Sigmoid colon (tissue), 7 donors: ENCODE results near the gene RSPH9. TPM values are rescaled to one million over a fixed set of nuclear protein-coding genes. Genes with fewer than 3 reads are reported as not detected.

Experiments
- DNase-seq: peaks from one replicate; pipeline ENCODE4 v3.0.0-alpha.2; 2019
- H3K27ac ChIP-seq, 4 donors: fragments of 200-600 bp; sonication (generic); one replicate each; pipeline ENCODE4 v1.5.1; 2016 to 2019; ENCODE audit warnings: mild to moderate bottlenecking in 1 of 4
- H3K27me3 ChIP-seq, 3 donors: fragments of 200-600 bp; sonication (generic); one replicate each; pipeline ENCODE4 v1.5.1; 2019; ENCODE audit warnings: mild to moderate bottlenecking in 1 of 3
- H3K36me3 ChIP-seq, 4 donors: fragments of 200-600 bp; sonication (generic); one replicate each; pipeline ENCODE4 v1.5.1; 2016 to 2019
- H3K4me1 ChIP-seq, 4 donors: fragments of 200-600 bp; sonication (generic); one replicate each; pipeline ENCODE4 v1.5.1; 2017 to 2019
- H3K4me3 ChIP-seq, 4 donors: fragments of 200-600 bp; sonication (generic); one replicate each; pipeline ENCODE4 v1.5.1; 2017 to 2019; ENCODE audit warnings: mild to moderate bottlenecking in 2 of 4, moderate library complexity in 1 of 4
- H3K9me3 ChIP-seq, 4 donors: fragments of 200-600 bp in 3 of 4; sonication (generic) in 3 of 4; one replicate each; pipeline versions ENCODE4 v1.5.1 to v1.6.1; 2013 to 2019
- EP300 ChIP-seq, 4 donors: sonication (generic); formaldehyde crosslinking; IDR thresholded peaks; one replicate each; pipeline ENCODE4 v1.6.1; 2017; ENCODE audit warnings: antibody characterized with exemption in 4 of 4
- POLR2A ChIP-seq, 2 donors: fragments of 450-650 bp; IDR thresholded peaks; one replicate each; pipeline ENCODE4 v1.6.1; 2016; ENCODE audit warnings: antibody characterized with exemption in 2 of 2, mild to moderate bottlenecking in 2 of 2, moderate library complexity in 2 of 2
- POLR2AphosphoS5 ChIP-seq, 4 donors: sonication (generic); formaldehyde crosslinking; IDR thresholded peaks; one replicate each; pipeline ENCODE4 v1.6.1; 2017; ENCODE audit warnings: antibody characterized with exemption in 4 of 4
- WGBS, 2 donors: extraction: QIAGEN DNeasy Blood & Tissue Kit; methylation state at CpG; one replicate each; pipeline ENCODE4 v1.1.7; 2013; 5-methylcytosine and 5-hydroxymethylcytosine counted together
- intact Hi-C: fragments of 100-400 bp; cut with DNase I; formaldehyde crosslinking; loops from one replicate; pipeline ENCODE4 v1.15.1; 2023
- polyA plus RNA-seq, 3 donors: library from polyadenylated mRNA; stranded (reverse); fragments of 200-250 nt; gene quantifications; one replicate each; pipeline ENCODE4 v1.2.3, GENCODE V29; 2013
- total RNA-seq, 4 donors: library from RNA; depleted of rRNA; stranded (reverse); fragments of >200 nt; gene quantifications; one replicate each; pipeline ENCODE4 v1.1.0, GENCODE V29; 2016
- TF ChIP-seq, protein P1 (sequence below), 4 experiments: fragments of 450-650 bp in 3 of 4; fragments of 200-600 bp in 1 of 4; IDR thresholded peaks; one replicate each; pipeline ENCODE4 v1.5.1; 2016 to 2019; ENCODE audit warnings: antibody characterized with exemption in 4 of 4, mild to moderate bottlenecking in 3 of 4, moderate library complexity in 2 of 4
- donor health status: healthy with polysubstance abuse.
- donor health status: Bipolar disorder and iron deficiency.
- donor health status: healthy.

RSPH9 gene
- total and polyA plus RNA-seq, 7 donors: under 0.01 to 0.68 (median 0.36) TPM; not detected in 1

DNA sequence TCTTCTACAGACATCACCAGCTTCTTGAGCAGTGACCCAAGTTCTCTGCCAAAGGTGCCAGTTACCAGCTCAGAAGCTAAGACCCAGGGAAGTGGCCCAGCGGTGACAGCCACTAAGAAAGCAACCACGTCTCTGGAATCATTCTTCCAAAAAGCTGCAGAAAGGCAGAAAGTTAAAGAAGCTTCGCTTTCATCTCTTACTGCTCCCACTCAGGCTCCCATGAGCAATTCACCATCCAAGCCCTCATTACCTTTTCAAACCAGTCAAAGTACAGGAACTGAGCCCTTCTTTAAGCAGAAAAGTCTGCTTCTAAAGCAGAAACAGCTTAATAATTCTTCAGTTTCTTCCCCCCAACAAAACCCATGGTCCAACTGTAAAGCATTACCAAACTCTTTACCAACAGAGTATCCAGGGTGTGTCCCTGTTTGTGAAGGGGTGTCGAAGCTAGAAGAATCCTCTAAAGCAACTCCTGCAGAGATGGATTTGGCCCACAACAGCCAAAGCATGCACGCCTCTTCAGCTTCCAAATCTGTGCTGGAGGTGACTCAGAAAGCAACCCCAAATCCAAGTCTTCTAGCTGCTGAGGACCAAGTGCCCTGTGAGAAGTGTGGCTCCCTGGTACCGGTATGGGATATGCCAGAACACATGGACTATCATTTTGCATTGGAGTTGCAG lies 31.0 kb upstream of the RSPH9 start:
- H3K4me1 ChIP-seq: no peaks in the 10 kb centered on the region
- TF ChIP-seq POLR2A (IDR thresholded peaks at IDR 0.05) (no peak), POLR2AphosphoS5 (IDR thresholded peaks at IDR 0.05) (no peak), EP300 (IDR thresholded peaks at IDR 0.05) (no peak)
- TF ChIP-seq, protein P1, sequence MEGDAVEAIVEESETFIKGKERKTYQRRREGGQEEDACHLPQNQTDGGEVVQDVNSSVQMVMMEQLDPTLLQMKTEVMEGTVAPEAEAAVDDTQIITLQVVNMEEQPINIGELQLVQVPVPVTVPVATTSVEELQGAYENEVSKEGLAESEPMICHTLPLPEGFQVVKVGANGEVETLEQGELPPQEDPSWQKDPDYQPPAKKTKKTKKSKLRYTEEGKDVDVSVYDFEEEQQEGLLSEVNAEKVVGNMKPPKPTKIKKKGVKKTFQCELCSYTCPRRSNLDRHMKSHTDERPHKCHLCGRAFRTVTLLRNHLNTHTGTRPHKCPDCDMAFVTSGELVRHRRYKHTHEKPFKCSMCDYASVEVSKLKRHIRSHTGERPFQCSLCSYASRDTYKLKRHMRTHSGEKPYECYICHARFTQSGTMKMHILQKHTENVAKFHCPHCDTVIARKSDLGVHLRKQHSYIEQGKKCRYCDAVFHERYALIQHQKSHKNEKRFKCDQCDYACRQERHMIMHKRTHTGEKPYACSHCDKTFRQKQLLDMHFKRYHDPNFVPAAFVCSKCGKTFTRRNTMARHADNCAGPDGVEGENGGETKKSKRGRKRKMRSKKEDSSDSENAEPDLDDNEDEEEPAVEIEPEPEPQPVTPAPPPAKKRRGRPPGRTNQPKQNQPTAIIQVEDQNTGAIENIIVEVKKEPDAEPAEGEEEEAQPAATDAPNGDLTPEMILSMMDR (IDR thresholded peaks at IDR 0.05): no peak
- no peaks in the 10 kb centered on the region for H3K27me3 ChIP-seq
- no peak overlapping the region for H3K4me3 ChIP-seq
- no peaks in the 10 kb centered on the region for H3K9me3 ChIP-seq
- no peak for DNase-seq
- intact Hi-C loops: no loop called here
- 96% methylated on average over 6 of the region's 6 CpGs for WGBS, 2 donors
- H3K27ac ChIP-seq: no peak overlapping the region
- peaks cover 13 to 44% (median 16%) of the 10 kb centered on the region in 4 donors for H3K36me3 ChIP-seq

DNA sequence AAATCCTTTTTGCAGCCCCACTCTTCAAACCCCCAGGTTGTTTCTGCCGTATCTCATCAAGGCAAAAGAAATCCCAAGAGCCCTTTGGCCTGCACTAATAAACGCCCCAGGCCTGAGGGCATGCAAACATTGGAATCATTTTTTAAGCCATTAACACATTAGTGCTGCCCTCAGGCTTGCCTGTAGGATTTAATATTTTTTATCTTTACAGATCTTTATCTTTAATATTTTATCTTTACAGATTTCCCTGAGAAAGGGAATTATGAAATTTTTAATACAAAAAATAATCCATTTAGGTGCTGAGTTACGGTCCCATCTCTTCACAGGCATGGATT lies 30.5 kb upstream of the RSPH9 start:
- Histone ChIP-seq H3K4me3 (no peak overlapping the region), H3K36me3 (peaks cover 13 to 45% (median 17%) of the 10 kb centered on the region in 4 donors), H3K4me1 (no peaks in the 10 kb centered on the region), H3K27ac (no peak overlapping the region), H3K27me3 (no peaks in the 10 kb centered on the region), H3K9me3 (no peaks in the 10 kb centered on the region)
- no peak for TF ChIP-seq POLR2A (IDR thresholded peaks at IDR 0.05)
- TF ChIP-seq, protein P1 (IDR thresholded peaks at IDR 0.05): no peak
- no peak for TF ChIP-seq EP300 (IDR thresholded peaks at IDR 0.05)
- no peak for TF ChIP-seq POLR2AphosphoS5 (IDR thresholded peaks at IDR 0.05)
- intact Hi-C loops: no loop called here
- WGBS, 2 donors: 85 to 89% methylated on average over 3 of the region's 3 CpGs
- no peak for DNase-seq

DNA sequence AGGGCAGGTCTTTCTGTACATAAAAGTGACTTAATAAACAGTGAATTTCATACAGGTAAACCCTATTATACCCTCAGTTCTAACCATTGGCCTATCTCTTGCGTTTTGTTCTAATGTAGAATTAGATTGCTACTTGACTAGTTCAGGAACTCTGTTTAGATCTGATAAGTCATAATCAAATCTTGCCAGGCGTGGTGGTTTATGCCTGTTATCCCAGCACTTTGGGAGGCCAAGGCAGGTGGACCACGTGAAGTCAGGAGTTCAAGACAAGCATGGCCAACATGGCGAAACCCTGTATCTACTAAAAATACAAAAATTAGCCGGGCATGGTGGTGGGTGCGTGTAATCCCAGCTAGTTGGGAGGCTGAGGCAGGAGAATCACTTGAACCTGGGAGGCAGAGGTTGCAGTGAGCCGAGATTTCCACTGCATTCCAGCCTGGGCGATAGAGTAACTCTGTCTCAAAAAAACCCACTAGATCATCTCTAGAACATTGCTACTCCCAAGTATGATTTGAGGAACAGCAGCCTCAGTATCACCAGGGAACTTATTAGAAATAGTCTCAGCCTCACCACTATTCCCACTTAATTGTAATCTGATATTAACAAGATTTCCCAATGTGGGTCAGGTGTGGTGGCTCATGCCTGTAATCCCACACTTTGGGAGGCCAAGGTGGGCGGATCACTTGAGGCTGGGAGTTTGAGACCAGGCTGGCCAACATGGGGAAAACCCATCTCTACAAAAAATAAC lies 27.9 kb upstream of the RSPH9 start:
- TF ChIP-seq POLR2A (IDR thresholded peaks at IDR 0.05) (no peak), POLR2AphosphoS5 (IDR thresholded peaks at IDR 0.05) (no peak), EP300 (IDR thresholded peaks at IDR 0.05) (no peak)
- TF ChIP-seq, protein P1 (IDR thresholded peaks at IDR 0.05): no peak
- no peak overlapping the region for H3K27ac ChIP-seq
- H3K27me3 ChIP-seq: no peaks in the 10 kb centered on the region
- no peak overlapping the region for H3K4me3 ChIP-seq
- no peaks in the 10 kb centered on the region for H3K9me3 ChIP-seq
- DNase-seq: no peak
- no peaks in the 10 kb centered on the region for H3K4me1 ChIP-seq
- WGBS, 2 donors: 94 to 96% methylated on average over 9 of the region's 9 CpGs
- intact Hi-C loops: no loop called here
- H3K36me3 ChIP-seq: peaks cover 23 to 52% (median 30%) of the 10 kb centered on the region in 4 donors

DNA sequence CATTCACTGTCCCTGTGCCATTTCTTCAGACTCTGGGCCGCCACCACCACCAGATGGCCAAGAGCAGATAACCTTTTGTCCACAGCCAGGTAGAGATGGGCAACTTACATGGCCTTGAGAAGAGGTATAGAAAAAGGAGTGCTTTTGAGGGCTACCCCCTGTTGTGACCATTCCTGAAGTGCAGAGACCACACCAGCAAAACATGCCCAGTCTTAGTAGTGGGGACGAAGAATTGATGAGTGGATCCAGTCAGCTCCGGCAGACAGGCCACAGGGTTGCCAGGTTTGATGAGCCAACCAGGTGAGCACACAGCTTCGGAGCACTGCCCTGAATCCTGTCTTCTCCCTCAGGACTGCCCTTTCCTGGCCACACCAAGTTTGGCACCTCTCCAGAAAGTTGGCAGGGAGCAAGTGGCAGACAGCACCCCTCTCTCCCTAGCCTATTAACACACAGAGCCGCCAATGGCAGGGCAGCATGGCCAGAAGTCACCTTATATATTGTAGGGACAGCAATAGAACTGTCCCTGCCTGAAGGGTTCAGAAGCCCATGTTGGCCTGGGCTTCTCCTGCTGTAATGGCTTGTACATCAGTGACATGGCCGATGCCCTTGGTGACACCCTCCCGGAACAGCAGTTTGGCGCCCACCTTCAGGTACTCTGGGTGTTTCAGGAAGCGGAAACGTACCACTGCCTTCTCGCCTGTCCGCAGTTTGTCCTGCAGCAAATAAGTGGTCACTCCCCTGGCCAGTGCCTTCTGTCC lies 23.6 kb upstream of the RSPH9 start:
- H3K36me3 ChIP-seq: peaks cover 27 to 70% (median 36%) of the 10 kb centered on the region in 4 donors
- peaks cover 0 to under 1% (median 0%) of the 10 kb centered on the region in 4 donors for H3K4me1 ChIP-seq
- H3K4me3 ChIP-seq: no peak overlapping the region
- intact Hi-C loops: no loop called here
- no peaks in the 10 kb centered on the region for H3K27me3 ChIP-seq
- no peaks in the 10 kb centered on the region for H3K9me3 ChIP-seq
- TF ChIP-seq, protein P1 (IDR thresholded peaks at IDR 0.05): no peak
- no peak for TF ChIP-seq POLR2A (IDR thresholded peaks at IDR 0.05)
- TF ChIP-seq EP300 (IDR thresholded peaks at IDR 0.05): no peak
- TF ChIP-seq POLR2AphosphoS5 (IDR thresholded peaks at IDR 0.05): no peak
- 94 to 97% methylated on average over 12 of the region's 12 CpGs for WGBS, 2 donors
- no peak overlapping the region for H3K27ac ChIP-seq
- no peak for DNase-seq
